ENCODE data around the gene CACNA1H.

Gene CACNA1H

GRCh38 chr16:1122398-1122765 is 30.5 kb upstream of the CACNA1H start:
- DNase-seq: no peak

GRCh38 chr16:1123525-1124230 is 29.2 kb upstream of the CACNA1H start:
- DNase-seq: no peak

GRCh38 chr16:1124291-1124690 is 28.6 kb upstream of the CACNA1H start:
- DNase-seq: no peak

- DNase-seq: no peak
Observed at GRCh38 chr16:1124795-1125194, 28.1 kb upstream of the CACNA1H start.

GRCh38 chr16:1125471-1125870 is 27.4 kb upstream of the CACNA1H start:
- DNase-seq: no peak

DNA sequence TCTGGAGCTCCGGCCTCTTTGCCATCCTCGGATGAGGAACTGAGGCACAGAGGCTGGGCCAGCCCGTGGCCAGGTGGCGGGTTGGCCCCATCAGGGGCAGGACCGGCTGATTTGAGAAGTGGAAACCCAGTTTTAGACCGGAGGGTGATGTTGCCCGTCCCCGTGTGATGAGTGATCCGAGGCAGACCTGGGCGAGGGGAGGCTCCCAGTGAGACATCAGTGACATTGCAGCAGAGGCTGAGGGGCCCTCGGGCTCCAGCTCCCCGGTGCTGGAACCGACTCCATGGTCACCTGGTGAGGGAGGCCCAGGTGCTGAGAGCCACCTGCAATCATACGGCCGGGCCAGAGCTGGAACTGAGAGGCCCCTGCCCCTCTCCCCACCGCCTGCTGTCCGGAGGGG is 26.9 kb upstream of the CACNA1H start:
- no peak for DNase-seq

- no peak for DNase-seq
Observed at GRCh38 chr16:1126586-1126985, 26.3 kb upstream of the CACNA1H start.

DNA sequence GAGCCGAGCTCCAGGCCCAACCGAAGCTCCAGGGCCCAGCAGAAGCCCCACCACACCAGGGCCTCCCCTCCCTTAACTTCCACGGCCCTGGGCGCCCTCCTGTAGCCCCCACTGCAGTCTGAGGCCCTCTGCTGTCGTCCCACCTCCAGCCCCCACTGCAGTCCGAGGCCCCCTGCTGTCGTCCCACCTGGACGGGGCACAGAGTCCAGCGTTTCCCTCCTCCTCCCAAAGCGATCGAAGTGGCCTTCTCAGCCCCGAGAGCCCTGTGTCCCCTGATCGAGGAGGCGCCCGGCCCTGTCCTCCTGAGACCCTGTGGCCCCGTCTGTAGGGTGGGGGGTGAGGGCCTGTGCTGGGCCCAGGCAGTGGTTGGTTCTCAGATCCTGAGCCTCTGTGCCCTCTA is 25.8 kb upstream of the CACNA1H start:
- DNase-seq: no peak

DNA sequence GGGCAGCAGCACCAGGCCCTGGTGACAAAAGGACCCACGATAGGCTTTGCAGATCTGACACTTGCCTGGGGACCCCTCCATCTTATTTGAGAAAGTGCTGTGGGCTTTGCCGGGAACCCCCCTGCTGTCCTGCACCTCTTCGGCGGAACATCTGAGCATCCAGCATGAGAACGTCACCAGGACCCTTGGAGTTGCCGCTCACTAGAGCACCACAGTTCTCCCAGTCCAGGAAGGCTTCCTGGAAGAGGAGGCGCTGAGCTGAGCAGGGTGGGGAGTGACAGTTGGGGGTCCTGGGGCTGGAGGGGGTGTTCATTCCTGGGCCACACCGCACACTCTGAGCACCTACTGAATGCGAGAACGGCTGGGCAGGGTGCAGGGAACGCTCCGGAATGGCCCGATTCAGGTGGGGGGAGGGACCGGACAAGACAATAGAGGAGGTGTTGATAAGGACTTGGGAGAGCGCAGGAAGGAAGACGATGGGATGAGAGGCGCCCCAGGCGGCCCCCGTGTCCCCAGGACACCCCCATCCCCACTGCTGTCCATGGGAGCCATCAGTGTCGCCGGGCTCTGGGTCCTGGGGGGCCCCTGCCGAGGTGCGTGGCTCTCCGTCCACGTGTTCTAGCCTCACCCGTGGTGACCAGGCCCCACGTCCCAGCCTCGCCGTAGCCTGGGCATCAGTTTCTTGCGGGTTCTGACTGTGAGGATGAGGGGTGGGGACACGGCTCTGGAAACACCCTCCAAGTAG is 24.8 kb upstream of the CACNA1H start:
- no peak for DNase-seq

DNA sequence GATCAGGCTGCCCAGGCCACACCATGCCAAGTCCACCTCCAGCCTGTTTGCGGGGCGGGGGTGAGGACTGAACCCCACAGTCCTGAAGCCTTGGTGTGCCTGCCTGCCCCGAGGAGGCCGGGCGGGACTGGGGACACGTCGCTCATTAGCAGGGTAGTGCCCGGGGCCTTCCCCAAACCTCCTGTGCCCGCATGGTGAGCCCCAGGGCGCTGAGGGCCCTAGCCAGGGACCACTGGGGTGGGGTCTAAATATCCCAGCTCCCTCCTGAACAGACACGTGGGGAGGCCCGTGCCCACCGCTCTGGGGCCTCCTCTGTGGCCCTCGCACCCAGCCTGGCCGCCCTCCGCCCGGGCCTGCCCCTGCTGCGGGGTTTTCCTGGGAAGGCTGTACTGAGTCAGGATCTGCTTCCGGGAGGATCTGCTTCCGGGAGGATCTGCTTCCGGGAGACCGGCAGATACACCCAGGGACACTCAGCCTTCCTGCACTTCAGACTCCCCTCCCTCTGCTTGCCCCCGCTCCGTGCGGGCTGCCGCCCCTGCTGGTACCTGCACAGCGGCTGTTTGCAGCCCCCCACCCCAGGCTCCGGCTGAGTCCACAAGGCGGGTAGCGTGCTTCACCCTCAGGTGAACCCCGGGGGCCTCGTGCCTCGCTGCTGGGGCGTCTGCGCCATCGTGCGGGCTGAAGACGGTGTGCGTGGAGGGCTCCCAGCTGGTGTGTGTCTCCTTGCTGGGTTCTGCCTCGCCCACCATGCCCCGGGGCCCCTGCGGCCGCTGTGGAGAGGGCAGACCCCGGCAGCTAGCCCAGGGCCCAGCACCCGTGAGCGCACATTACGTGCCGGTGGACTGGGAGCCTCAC is 23.6 kb upstream of the CACNA1H start:
- DNase-seq: no peak

DNA sequence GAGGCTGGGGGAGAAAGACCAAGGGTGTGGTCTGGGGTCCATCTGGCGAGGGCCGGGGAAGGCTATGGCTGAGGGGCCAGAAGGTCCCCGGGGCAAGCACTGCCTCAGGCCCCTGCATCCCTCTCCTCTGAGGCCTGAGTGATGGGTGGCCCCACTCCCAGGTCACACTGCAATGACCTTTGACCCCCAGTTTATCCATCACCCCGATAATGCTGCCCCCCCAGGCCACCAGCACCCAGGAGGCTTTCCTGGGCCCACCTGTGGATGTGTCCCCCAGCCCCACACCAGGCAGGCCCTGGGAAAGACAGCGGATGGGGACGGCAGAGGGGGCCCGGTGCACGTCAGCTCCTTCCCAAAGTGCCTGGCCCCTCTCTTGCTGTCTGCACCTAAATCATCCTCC is 22.5 kb upstream of the CACNA1H start:
- no peak for DNase-seq

GRCh38 chr16:1131378-1131994 is 21.4 kb upstream of the CACNA1H start:
- DNase-seq: no peak

- no peak for DNase-seq
Observed at GRCh38 chr16:1132431-1132830, 20.5 kb upstream of the CACNA1H start.

GRCh38 chr16:1133271-1133670 is 19.6 kb upstream of the CACNA1H start:
- DNase-seq: no peak

DNA sequence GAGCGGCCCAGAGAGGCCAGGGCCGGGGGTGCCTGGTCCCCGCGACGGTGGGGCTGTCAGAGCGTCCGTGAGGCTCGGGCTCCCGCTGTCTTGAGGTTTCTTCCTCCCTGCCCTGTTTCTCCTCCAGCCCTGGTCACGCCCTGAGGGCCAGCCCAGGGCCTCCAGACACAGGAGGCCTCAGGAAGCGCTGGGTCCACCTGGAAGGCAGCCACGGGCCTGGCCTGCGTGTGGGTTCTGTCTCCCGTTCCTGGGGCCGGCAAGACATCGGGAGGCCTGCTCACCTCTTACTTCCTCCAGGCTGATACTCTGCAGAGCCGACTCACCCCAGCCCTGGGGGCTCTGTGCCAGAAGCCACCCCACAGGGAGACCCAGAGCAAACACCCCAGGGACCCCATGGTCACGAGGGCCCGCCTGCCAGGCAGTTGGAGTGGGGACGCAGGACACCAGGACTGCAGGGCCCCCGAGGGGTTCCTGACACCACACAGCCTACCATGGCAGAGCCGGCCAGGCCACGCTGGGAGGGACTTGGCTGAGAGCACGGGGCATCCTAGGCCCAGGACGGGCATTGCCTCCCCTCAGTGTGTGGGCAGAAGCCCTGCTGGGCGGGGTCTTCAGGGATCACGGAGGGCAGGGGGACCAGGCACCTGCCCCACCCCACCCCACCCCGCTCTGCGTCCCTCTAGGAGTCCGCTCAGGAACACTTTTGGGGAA is 18.9 kb upstream of the CACNA1H start:
- DNase-seq: no peak

DNA sequence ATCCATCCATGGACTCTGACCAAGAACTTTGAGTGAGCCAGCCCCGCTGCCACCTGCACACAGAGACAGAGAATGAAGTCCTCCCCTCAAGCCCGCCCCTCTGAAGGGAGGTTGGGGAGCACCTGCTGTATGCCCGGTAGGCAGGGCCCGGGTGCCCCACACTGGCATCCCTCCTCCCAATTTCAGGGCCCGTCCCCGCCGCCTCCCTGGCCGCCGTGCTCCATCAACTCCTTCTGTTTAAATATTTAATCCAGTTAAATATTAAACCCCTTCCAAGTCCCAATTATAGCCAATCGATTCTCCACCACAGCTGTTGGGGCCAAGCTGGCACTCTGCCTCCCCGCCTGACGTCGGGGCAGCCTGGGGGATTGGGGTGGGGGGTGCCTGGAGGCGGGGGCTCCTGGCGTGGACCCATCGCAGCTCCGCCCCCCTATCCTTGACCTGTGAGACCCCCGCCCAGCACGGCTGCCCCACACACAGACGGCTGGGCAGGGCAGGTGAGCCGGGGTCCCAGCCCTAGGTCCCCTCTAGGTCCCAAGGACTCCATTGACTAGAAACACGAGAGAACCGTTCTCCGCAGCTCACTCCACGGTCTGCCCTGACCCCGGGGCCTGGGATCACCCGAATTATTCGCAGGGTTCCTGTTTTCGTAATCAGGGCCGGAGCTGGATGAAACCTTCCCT is 18.0 kb upstream of the CACNA1H start:
- no peak for DNase-seq

- no peak for DNase-seq
Observed at GRCh38 chr16:1135459-1135825, 17.5 kb upstream of the CACNA1H start.

- DNase-seq: no peak
Observed at GRCh38 chr16:1137604-1138003, 15.3 kb upstream of the CACNA1H start.

GRCh38 chr16:1140582-1141162 is 12.2 kb upstream of the CACNA1H start:
- no peak for DNase-seq

DNA sequence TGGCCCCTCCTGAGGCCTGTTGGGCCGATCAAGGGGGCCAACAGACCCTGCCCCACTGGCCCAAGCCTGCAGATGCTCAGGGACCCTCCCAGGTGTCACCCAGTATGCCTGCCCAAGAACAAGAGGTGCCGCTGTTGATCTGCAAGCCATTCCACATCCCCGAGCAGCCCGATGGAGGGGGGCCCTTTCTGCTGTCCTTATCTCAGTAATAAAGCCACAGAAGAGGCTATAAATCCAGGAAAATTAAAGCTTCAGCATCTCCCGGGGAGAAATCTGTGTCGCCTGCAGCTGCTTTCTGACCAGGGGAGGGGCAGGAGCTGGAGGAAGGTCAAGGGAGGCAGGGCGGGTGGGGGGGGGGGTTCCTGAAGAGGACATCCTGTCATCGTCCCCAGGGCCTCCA is 11.7 kb upstream of the CACNA1H start:
- DNase-seq: no peak

DNA sequence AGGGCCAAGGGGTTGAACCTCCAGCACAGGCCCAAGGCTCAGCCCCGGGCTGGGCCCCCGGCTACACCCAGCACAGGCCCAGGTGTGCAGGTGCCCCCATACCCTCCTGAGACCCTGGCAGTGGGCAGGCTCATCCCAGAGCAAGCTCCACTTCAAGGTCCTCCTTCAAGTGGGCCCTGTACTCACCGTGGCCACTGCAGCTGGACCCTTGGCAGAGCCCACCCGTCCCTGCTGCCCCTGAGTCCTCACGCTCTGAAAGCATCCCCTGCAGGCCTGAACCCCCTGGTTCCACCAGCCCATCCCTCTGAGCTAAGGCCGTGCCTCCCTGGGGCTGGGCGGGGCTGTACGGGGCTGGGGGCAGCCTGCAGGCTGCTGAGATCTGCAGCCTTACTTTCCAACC is 11.2 kb upstream of the CACNA1H start:
- DNase-seq: no peak

All from right kidney (tissue), 1 donor.